ENCODE results near the gene GPR65. TPM values are rescaled to one million over a fixed set of nuclear protein-coding genes. Genes with fewer than 3 reads are reported as not detected.

The GPR65 gene
- total RNA-seq, 1 donor from 2014 or later: 0.54 TPM

GRCh38 chr14:88032373-88032772 is 27.4 kb downstream of the GPR65 start:
- no peak overlapping the region for H3K4me3 Mint-ChIP-seq (ENCODE audit: unreplicated experiment)
- Histone ChIP-seq H2AFZ (ENCODE audit: low read depth, low read length) (no peak overlapping the region), H3K9me3 (ENCODE audit: insufficient read depth, low read depth, low read length) (no peaks in the 10 kb centered on the region), H3K27me3 (ENCODE audit: insufficient read depth, low read length) (no peaks in the 10 kb centered on the region), H3K4me2 (ENCODE audit: low read length) (no peak overlapping the region), H3K36me3 (ENCODE audit: insufficient read depth, low read length) (no peaks in the 10 kb centered on the region), H3K9ac (ENCODE audit: low read length) (no peak overlapping the region), H3K4me1 (ENCODE audit: insufficient read depth, low read length) (no peaks in the 10 kb centered on the region), H4K20me1 (ENCODE audit: insufficient read depth, low read length) (no peaks in the 10 kb centered on the region), H3K27ac (ENCODE audit: low read depth, low read length) (no peak overlapping the region), H3K4me3 (ENCODE audit: insufficient read depth, low read depth, low read length) (no peak overlapping the region), H3K79me2 (ENCODE audit: insufficient read depth, low read length) (no peaks in the 10 kb centered on the region)
- no peaks in the 10 kb centered on the region for H3K4me1 Mint-ChIP-seq (ENCODE audit: low read depth, unreplicated experiment)
- no peak for TF ChIP-seq CTCF (IDR thresholded peaks at IDR 0.05; ENCODE audit: insufficient read depth, low read depth, low read length)
- no peak for TF ChIP-seq EZH2 (IDR thresholded peaks at IDR 0.05; ENCODE audit: insufficient read depth, low read length)
- H3K27me3 Mint-ChIP-seq (ENCODE audit: low read depth, unreplicated experiment): peaks cover 13% of the 10 kb centered on the region
- no peaks in the 10 kb centered on the region for H3K36me3 Mint-ChIP-seq (ENCODE audit: low read depth, unreplicated experiment)
- no peak for DNase-seq (ENCODE audit: low read depth)
- FAIRE-seq: no peak
- peaks cover 3% of the 10 kb centered on the region for H3K9me3 Mint-ChIP-seq (ENCODE audit: unreplicated experiment)
- H3K27ac Mint-ChIP-seq (ENCODE audit: unreplicated experiment): no peak overlapping the region

- Histone ChIP-seq H4K20me1 (ENCODE audit: insufficient read depth, low read length) (no peaks in the 10 kb centered on the region), H3K9me3 (ENCODE audit: insufficient read depth, low read depth, low read length) (no peaks in the 10 kb centered on the region), H3K9ac (ENCODE audit: low read length) (no peak overlapping the region), H2AFZ (ENCODE audit: low read depth, low read length) (no peak overlapping the region), H3K4me1 (ENCODE audit: insufficient read depth, low read length) (no peaks in the 10 kb centered on the region), H3K27ac (ENCODE audit: low read depth, low read length) (no peak overlapping the region), H3K27me3 (ENCODE audit: insufficient read depth, low read length) (no peaks in the 10 kb centered on the region), H3K4me2 (ENCODE audit: low read length) (no peak overlapping the region), H3K4me3 (ENCODE audit: insufficient read depth, low read depth, low read length) (no peak overlapping the region), H3K36me3 (ENCODE audit: insufficient read depth, low read length) (no peaks in the 10 kb centered on the region), H3K79me2 (ENCODE audit: insufficient read depth, low read length) (no peaks in the 10 kb centered on the region)
- Mint-ChIP-seq H3K27me3 (ENCODE audit: low read depth, unreplicated experiment) (peaks cover 12% of the 10 kb centered on the region), H3K4me3 (ENCODE audit: unreplicated experiment) (no peak overlapping the region), H3K4me1 (ENCODE audit: low read depth, unreplicated experiment) (no peaks in the 10 kb centered on the region), H3K27ac (ENCODE audit: unreplicated experiment) (no peak overlapping the region), H3K9me3 (ENCODE audit: unreplicated experiment) (peaks cover 3% of the 10 kb centered on the region), H3K36me3 (ENCODE audit: low read depth, unreplicated experiment) (no peaks in the 10 kb centered on the region)
- DNase-seq (ENCODE audit: low read depth) (no peak), FAIRE-seq (no peak)
- TF ChIP-seq CTCF (IDR thresholded peaks at IDR 0.05; ENCODE audit: insufficient read depth, low read depth, low read length) (no peak), EZH2 (IDR thresholded peaks at IDR 0.05; ENCODE audit: insufficient read depth, low read length) (no peak)
These were observed 29.1 kb downstream of the GPR65 start for GRCh38 chr14:88034076-88034475.

GRCh38 chr14:88036422-88036821 is 31.5 kb downstream of the GPR65 start:
- Histone ChIP-seq H3K9ac (ENCODE audit: low read length) (no peak overlapping the region), H3K79me2 (ENCODE audit: insufficient read depth, low read length) (no peaks in the 10 kb centered on the region), H3K4me3 (ENCODE audit: insufficient read depth, low read depth, low read length) (no peak overlapping the region), H3K9me3 (ENCODE audit: insufficient read depth, low read depth, low read length) (no peaks in the 10 kb centered on the region), H3K36me3 (ENCODE audit: insufficient read depth, low read length) (no peaks in the 10 kb centered on the region), H3K27me3 (ENCODE audit: insufficient read depth, low read length) (no peaks in the 10 kb centered on the region), H3K4me1 (ENCODE audit: insufficient read depth, low read length) (no peaks in the 10 kb centered on the region), H3K4me2 (ENCODE audit: low read length) (no peak overlapping the region), H4K20me1 (ENCODE audit: insufficient read depth, low read length) (no peaks in the 10 kb centered on the region), H3K27ac (ENCODE audit: low read depth, low read length) (no peak overlapping the region), H2AFZ (ENCODE audit: low read depth, low read length) (no peak overlapping the region)
- no peak overlapping the region for H3K4me3 Mint-ChIP-seq (ENCODE audit: unreplicated experiment)
- H3K36me3 Mint-ChIP-seq (ENCODE audit: low read depth, unreplicated experiment): no peaks in the 10 kb centered on the region
- H3K9me3 Mint-ChIP-seq (ENCODE audit: unreplicated experiment): peaks cover 2% of the 10 kb centered on the region
- peaks cover 4% of the 10 kb centered on the region for H3K27me3 Mint-ChIP-seq (ENCODE audit: low read depth, unreplicated experiment)
- no peak overlapping the region for H3K27ac Mint-ChIP-seq (ENCODE audit: unreplicated experiment)
- no peak for TF ChIP-seq EZH2 (IDR thresholded peaks at IDR 0.05; ENCODE audit: insufficient read depth, low read length)
- no peak for TF ChIP-seq CTCF (IDR thresholded peaks at IDR 0.05; ENCODE audit: insufficient read depth, low read depth, low read length)
- no peaks in the 10 kb centered on the region for H3K4me1 Mint-ChIP-seq (ENCODE audit: low read depth, unreplicated experiment)
- DNase-seq (ENCODE audit: low read depth) (no peak), FAIRE-seq (no peak)
